ELF-1 (cell line): Measurements from ENCODE around the gene FBXW10B.
"Not testable (repeated sequence)": the region's sequence is repeated elsewhere in the genome, so short reads cannot be mapped to it uniquely, and the experiment has no call there.

Experiments used
- DNase-seq: peaks from one replicate; pipeline ENCODE4 v3.0.0-alpha.2; 2016; ENCODE audit warnings: low read depth, low spot score

Gene FBXW10B

DNA sequence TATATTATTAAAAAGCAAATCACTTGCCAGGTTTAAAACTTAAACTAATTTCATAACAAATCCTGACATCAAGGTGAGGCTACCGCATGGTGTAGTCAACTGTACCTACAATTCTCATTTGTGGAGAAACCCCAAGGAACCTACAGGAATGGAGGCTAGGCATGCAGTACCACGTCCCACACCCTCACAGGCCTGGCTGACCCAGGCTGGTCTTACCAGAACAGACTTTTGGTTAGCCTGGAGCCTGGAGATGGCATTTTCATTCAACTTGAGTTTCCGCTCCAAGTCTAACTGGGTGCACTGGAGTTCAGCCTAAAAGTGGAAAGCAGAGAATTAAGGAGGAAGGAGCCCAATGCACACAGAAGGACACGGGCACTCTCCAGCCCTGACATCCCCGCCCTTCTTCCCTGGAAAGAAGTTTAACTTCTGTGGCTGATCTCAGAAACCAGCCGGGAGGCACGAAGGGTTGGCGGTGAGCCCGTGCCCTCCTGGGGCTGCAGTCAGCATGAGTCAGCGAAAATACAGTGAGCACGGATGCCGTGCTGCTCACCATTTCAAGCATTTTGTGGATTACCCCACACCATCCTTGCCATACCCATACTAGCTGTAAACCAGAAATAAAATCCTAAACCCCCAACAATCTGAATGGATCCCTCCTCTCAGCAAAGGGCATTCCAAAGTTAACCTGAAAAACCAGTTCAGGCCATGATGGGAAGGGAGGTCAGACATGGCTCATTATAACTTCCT is 23.2 kb upstream of the FBXW10B start:
- DNase-seq: not testable (repeated sequence)

DNA sequence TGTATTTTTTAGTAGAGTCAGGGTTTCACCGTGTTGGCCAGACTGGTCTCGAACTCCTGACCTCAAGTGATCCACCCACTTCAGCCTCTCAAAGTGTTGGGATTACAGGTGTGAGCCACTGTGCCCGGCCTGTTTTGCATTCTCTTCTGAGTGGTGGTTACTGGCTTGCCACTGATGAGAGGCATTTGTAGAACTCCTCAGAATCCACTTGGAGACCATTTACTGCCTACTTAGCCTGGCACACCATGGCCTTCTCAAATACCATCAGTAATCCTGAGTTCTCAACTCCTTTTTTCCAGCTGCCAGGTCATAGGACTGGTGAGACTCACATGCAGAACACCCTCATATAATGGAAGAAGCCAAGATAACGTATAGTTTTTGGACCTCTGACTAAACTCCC is 22.5 kb upstream of the FBXW10B start:
- DNase-seq: not testable (repeated sequence)

DNA sequence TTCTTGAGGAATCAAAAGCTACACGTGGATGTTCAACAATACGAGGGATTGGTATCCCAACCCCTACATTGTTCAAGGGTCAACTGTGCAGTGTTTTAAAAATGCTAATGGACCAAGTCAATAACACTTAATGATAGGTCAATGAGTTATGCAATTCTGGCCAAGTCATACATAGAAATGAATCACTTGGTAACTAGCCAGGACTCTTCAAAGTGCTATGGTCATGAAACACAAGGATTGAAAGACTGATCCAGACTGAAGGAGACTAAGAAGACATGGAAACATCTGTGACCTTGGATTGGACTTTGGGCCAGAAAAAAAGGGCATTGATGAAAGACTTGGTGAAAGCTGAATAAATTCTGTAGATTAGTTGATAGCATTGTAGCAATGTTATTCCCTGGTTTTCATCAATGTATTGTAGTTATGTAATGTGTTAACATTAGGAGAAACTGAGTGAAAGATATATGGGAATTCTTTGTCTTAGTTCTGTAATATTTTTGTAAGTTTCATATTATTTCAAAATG is 11.5 kb upstream of the FBXW10B start:
- not testable (repeated sequence) for DNase-seq

DNA sequence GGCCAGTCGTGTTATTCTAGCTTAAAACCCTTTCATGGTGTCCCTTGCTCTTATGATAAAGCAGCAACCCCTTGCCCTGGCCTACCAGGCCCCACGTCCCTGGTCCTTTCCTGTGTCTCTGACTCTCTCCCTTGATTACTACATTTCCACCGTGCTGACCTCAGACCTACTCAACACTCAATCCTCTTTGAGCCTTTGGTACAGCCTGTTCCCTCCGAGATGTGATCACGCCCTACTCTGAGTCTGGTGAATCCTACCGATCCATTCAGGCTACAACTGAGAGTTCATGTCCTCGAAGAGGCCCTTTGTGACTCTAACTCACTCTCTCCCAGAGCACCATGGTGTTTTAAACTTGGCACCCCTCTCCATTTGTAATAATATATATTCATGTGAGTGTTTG is 10.5 kb upstream of the FBXW10B start:
- DNase-seq: not testable (repeated sequence)

DNA sequence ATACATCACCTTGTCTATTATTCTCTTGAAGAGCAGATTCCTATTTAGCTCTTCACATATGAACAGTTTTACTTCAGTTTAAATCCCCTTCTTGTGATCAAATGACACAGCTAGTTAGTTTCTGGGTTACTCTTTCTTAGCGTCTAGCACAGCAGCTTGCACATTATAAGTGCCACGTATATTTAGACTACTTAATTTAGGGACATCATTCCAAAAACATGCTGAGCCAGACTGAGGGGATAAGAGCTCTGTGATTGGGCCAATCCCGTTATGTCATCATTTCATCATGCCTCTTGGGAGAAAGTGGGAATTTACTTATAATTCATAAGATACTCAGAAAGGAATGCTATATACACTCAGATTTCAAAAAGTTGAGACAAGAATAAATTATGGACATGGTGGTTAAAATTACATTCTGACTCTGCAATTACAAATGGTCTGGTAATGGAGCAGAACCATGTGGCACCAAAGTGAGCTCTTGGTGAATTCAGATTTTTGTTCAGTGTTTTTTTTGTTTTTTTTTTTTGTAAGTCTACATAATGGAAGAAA is 4.2 kb upstream of the FBXW10B start:
- DNase-seq: not testable (repeated sequence)

DNA sequence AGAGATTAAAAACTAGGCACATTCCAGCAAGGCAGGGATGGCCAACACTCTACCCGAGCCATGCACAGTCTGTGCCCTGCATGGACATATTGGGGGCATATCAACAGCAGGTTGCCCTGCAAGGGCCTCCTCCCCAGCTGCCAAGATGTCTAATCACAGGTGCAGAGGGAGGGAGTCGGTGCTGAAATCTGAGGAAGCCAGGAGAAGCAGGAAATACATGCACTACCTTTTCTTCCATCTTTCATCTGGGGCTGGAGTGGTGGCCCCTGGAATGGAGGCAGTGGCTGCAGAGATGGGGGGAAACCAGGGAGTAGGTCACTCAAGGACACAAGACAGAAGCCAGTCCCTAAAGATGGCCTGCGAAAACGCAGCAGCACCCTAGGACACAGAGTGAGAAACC is 3.8 kb upstream of the FBXW10B start:
- not testable (repeated sequence) for DNase-seq

DNA sequence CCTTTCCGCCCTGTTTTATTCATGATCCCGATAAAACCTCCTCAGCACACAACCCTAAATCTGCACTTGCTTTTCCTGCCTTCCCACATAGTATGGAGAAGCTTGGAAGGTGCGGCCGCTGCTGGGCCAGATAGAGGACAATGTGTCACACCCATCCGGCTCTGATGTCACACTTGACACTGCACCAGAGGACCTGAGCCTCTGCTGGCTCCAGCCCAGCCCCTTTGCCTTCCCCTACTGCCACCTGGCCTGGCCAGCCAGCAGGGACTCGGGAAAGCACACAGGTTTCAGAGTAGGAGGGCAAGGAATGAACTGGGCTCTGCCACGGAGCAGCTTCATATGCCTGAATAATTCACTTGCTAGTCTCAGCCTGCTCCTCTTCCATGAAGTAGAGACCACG is 2.6 kb upstream of the FBXW10B start:
- not testable (repeated sequence) for DNase-seq

DNA sequence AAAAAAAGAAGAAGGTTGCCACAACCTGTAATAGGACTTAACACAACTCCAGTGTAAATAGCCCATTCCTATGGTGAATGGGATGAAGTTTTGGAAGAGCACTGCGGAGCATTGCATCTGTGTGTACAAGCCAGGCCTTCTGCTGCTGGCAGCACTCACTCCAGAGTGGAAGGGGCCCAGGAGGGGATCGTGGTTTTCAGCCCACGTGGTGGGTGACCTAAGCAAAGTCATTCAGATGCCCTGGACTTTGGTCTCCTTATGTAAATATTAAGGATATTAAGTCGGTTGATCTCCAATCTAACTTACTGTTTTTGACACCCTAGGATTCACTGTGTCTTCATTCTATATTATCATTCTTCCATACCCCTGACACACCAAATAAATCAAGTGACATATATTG is 2.7 kb downstream of the FBXW10B start:
- DNase-seq: not testable (repeated sequence)

DNA sequence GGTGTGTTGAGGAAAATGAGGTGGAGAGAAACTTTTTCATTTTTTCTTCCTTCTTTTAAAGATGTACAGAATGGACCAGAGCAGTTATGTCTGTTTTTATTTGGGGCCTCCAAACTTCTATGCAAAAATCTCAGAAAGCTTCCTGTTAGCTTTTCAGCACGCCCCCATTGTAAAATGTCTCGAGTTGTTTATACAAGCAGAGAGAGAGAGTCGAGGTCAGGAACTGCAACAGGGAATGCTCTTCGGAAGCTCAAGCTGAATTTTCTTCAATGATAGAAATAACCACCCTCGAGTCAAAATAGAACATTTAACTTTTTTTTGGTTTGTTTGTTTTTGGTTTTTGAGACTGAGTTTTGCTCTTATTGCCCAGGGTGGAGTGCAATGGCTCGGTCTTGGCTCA is 3.7 kb downstream of the FBXW10B start:
- DNase-seq: not testable (repeated sequence)

DNA sequence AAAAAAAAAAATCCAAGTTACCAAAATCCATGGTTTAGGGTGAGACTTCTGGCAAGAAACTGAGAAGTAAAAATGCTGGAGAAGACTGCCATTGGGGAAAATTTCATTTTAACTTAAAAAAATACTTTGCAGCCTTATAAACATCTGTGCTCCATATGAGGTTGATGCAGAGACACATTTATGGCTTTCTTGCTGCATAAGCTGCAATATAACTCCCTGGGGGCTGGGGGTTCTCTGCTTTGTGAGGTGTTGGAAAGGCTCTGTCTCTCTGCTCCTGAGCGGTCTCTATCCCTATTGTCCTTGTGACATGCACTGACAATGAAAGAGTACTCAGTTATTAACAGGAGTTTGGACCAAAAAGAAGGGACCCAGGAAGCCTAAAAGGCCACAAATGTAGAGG is 6.4 kb downstream of the FBXW10B start:
- not testable (repeated sequence) for DNase-seq

DNA sequence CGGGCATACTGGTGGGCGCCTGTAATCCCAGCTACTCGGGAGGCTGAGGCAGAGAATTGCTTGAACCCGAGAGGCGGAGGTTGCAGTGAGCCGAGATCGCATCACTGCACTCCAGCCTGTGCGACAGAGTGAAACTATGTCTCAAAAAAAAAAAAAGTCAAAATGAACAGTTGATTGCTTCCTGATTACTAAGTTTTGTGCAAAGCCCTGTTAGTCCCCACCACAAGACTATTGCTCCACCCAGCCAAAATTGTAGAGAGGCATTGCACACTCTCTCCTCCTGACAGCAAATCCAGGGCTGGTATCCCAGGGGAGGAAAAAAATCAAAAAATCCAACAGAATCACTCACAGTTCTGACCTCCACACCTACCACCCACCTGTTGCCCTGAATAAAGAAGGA is 26.5 kb downstream of the FBXW10B start:
- not testable (repeated sequence) for DNase-seq

DNA sequence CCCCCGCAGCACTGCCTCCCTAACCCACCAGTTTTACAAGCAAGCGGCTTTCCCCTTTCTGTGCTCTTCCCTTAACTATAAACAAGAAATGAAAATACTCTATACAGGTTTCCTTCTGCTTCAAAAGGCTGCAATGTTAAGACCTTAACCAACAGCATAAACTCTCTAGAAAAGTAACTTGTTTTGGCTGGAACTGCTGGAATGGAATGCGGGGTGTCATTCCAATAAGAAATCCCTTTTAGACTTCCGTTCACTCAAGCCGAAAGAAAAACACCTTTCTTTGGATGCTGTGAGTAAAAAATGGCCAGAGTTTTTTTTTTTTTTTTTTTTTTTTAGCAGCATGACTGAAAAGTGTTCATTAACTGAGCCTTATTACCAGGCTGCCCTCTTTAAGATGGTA is 27.5 kb downstream of the FBXW10B start:
- DNase-seq: not testable (repeated sequence)

DNA sequence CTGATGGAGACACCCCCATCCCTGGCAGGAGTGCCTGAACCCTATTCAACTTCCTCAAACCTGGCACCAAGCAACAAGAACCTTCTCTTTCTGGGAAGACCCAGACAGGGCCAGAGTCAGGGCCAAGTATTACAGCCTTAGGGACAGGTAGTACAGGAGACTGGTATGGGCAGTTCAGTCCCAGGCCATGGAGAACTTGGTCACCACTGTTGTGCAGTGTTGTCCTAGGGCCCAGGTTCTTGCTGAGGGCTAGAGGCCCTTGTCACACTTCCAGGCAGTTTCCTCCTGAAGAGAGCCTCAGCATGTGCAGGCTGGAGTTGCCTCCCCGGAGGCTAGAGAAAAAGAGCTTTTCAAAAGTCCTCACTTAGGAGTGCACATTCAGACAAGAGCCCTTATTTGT is 28.7 kb downstream of the FBXW10B start:
- DNase-seq: not testable (repeated sequence)

DNA sequence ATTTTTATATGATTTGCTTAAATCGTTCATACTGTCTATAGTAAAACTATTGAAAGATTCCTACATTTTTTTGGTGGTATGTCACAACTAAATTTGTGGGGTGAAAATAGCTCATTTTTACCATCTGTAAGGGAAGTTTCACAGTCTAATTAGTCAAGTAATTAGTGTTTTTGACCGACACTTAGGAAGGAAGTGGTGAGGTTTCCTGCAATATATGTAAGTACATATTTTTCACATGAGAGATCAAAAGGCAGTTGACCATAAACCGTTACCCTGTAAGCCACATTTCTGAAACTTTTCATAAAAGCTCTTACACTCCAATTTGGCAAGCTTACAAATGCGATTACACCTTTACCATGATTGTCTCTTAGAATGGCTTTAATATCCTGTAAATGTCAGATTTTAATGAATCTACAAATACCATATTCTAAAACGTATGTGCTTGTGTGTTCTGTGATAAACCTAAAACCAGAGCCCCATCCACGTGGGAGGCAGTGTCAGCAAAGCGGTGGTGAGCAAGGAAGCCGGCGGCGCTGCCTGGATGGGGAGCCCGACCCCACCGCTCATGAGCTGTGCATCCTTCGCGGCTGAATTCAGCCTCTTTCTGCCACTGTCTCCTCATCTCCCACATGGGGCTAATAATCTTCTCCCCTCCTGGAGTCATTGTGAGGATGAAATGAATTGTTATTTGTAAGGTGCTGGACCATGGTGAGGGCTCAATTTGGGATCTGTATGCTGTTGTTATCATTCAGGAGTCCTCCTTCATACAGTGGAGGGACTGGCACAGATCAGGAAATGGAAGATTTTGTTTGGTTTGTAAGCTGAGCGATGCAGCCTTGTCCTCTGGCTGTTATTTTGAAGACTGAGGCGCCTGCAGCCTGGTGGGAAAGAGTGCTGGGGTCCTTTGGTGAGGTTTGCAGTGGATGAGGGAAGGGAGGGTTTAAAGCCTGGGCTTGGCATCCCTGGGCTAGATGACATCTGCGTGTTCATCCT is 29.7 kb downstream of the FBXW10B start:
- not testable (repeated sequence) for DNase-seq

DNA sequence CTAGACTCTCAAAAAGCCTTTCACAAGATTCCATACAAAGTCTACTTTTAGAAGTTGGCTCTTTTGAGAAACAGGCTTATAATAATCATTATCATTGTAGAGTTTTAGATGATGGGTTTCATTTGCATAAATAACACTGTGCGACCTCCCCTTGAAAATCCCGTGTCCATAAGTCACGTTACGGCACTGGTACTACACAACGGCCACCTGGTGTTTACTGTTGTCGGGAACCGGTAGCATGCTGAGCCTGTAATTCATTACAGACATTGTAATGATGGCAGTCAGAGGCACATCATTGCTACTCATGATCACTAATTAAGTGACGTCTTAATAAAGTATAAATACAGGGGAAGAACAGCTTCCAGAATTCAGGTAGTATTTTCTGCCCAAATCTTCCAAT is 31.5 kb downstream of the FBXW10B start:
- DNase-seq: not testable (repeated sequence)

DNA sequence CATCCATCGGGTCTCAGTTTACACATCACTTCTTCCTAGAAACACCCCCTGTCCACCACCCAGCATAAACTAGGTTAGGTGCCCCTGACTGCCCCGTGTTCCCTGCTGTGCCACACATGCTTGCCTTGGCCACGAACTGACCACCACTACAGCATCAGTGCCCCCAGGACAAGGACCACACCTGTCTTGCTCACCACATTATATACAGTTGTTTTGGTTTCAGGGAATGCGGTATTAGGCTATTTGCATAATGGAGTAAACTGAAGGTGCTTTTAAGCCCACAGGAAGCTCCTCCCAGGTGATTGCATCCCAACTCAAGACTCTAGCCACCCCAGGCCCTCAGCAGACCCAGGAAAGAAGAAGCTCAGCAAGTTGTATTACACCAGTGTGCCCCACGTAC is 36.2 kb downstream of the FBXW10B start:
- not testable (repeated sequence) for DNase-seq

DNA sequence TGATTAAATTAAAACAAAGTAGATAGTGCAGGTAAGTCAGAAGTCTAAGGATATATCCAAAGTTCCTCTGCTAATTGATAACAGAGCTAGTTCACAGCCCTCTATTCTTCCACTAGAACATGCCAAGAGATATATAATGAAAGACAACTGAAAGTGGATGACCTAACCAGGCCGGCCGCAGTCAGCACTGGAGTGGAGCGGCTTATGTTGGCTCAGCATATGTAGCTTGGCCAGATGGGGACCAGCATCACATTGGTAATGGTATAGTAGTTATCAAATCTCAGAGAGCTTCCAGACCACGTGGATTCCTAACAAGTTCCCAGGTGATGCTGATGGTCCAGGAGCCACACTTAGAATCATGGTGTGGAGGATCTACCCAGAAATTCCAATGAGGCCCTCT is 38.0 kb downstream of the FBXW10B start:
- not testable (repeated sequence) for DNase-seq

DNA sequence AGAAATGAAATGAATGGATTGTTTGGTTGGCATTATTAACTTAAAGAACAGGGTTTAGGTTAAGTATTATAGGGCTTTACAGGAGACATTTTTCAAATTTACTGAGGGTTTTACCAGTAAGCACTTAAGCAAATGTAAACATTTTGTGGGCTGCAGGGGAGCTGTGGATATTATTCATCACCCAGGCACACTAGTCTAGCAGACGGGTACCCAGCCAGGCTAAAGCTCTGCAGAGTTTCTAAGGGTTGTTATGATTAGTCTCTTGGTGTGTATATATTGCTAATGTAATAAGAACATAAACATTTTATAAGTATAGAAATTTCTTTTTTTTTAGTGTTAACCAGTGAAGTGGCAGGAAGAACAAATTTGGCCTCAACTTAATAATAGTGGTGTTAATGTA is 42.7 kb downstream of the FBXW10B start:
- not testable (repeated sequence) for DNase-seq

DNA sequence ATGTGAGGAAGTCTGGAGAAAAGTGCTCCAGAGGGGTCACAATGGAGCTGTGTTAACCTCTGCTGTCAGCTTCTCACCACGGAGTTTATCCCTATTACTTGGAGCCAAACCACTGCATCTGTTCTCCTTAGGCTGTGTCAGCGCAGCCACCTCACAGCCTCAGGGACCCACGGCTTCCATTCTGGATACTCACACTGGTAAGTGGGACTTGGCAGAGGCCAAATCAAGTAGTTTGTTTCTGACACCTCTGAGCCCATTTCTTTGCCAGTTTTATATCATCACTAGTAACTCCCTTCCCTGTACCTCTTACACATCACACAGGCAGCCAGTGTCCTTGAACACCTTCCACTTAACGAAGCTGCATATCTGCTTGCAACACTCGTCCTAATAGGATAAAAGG is 44.8 kb downstream of the FBXW10B start:
- DNase-seq: not testable (repeated sequence)

DNA sequence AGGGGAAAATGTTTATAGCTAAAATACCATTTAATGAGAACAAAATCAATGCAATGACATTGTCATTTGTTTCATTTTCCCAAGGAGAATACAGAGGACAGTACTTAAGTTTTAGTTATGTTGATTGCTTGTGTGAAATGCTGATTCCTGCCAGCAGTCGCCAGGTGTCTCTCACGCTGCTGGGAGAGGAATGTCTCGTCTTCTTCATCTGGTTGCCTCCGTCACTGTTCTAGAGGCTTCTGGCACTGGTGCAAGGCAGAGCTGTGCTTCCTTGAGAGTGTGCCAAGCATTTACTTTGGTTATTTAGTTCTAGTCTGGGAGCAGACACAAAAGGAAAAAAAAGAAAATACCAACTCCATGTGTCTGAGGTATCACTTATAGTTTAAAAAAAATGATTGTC is 45.6 kb downstream of the FBXW10B start:
- DNase-seq: not testable (repeated sequence)
